CD4-positive, alpha-beta T cell treated with Interleukin-10 for 1 hour (primary cell): ENCODE measurements around the gene NRGN.
A peak's percentile ranks its signal among the peaks of the same experiment; 100 is the strongest.

Source experiments
- DNase-seq: peaks from one replicate; pipeline ENCODE4 v3.0.0-alpha.2; 2020

The NRGN gene

GRCh38 chr11:124739479-124740276 lies at the start of gene NRGN:
TSS of gene NRGN (plus strand) at chr11:124739942. CDS start at chr11:124740085, 143 bp downstream.
- peak; percentile 85 for DNase-seq

GRCh38 chr11:124693142-124693541 lies 46.6 kb upstream of the NRGN start:
- DNase-seq = no peak

- no peak for DNase-seq
Observed at GRCh38 chr11:124699547-124699946, 40.2 kb upstream of the NRGN start.

- no peak for DNase-seq
Observed at GRCh38 chr11:124700028-124700427, 39.7 kb upstream of the NRGN start.

- no peak for DNase-seq
Observed at GRCh38 chr11:124707829-124708228, 31.9 kb upstream of the NRGN start.

- DNase-seq = no peak
Observed at GRCh38 chr11:124712392-124712791, 27.4 kb upstream of the NRGN start.

- no peak for DNase-seq
Observed at GRCh38 chr11:124716591-124716990, 23.2 kb upstream of the NRGN start.

- no peak for DNase-seq
Observed at GRCh38 chr11:124717421-124717785, 22.3 kb upstream of the NRGN start.

GRCh38 chr11:124717786-124718651 lies 21.7 kb upstream of the NRGN start:
- DNase-seq = peak; percentile 33

GRCh38 chr11:124718801-124719200 lies 20.9 kb upstream of the NRGN start:
- no peak for DNase-seq

GRCh38 chr11:124719534-124719933 lies 20.2 kb upstream of the NRGN start:
- DNase-seq = no peak

- no peak for DNase-seq
Observed at GRCh38 chr11:124722176-124722575, 17.6 kb upstream of the NRGN start.

GRCh38 chr11:124724979-124725718 lies 14.6 kb upstream of the NRGN start:
- no peak for DNase-seq

GRCh38 chr11:124725719-124726105 lies 14.0 kb upstream of the NRGN start:
- DNase-seq = no peak

- DNase-seq = no peak
Observed at GRCh38 chr11:124727474-124727873, 12.3 kb upstream of the NRGN start.

GRCh38 chr11:124728134-124728533 lies 11.6 kb upstream of the NRGN start:
- no peak for DNase-seq

GRCh38 chr11:124729571-124729970 lies 10.2 kb upstream of the NRGN start:
- no peak for DNase-seq

GRCh38 chr11:124732230-124732629 lies 7.5 kb upstream of the NRGN start:
- no peak for DNase-seq

- no peak for DNase-seq
Observed at GRCh38 chr11:124736736-124737135, 3.0 kb upstream of the NRGN start.

GRCh38 chr11:124737638-124738305 lies 2.0 kb upstream of the NRGN start:
- no peak for DNase-seq

- no peak for DNase-seq
Observed at GRCh38 chr11:124738713-124739478, 846 bp upstream of the NRGN start.

GRCh38 chr11:124740277-124740882 lies 638 bp downstream of the NRGN start:
- peak; percentile 64 for DNase-seq
